Gastrocnemius medialis (tissue), 4 donors: ENCODE data around the gene ZNF335. TPM values are rescaled to one million over a fixed set of nuclear protein-coding genes. Genes with fewer than 3 reads are reported as not detected.
"Not testable (repeated sequence)": the region's sequence is repeated elsewhere in the genome, so short reads cannot be mapped to it uniquely, and the experiment has no call there.

ENCODE experiments used
- ATAC-seq, 2 donors: fragments of 150-250 bp; one replicate each; pipeline ENCODE4 v1.9.1; 2016
- DNase-seq, 2 donors: peaks; one replicate each; pipeline ENCODE4 v3.0.0-alpha.2; 2019
- H3K27ac ChIP-seq, 4 donors: fragments of 200-600 bp; sonication (generic); 1 replicate in 1 of 4; 2 replicates in 3 of 4; pipeline ENCODE4 v1.5.1; 2016 to 2018; ENCODE audit warnings: mild to moderate bottlenecking in 2 of 4, moderate library complexity in 1 of 4
- H3K27me3 ChIP-seq, 3 donors: fragments of 200-600 bp; sonication (generic) in 2 of 3; 1 replicate in 1 of 3; 2 replicates in 2 of 3; pipeline versions ENCODE4 v1.5.1 to v1.6.0; 2016 to 2019; ENCODE audit warnings: mild to moderate bottlenecking in 1 of 3, moderate library complexity in 1 of 3
- H3K36me3 ChIP-seq, 2 donors: fragments of 200-600 bp; sonication (generic) in 1 of 2; one replicate each; pipeline ENCODE4 v1.5.1; 2017 to 2018
- H3K4me1 ChIP-seq, 2 donors: fragments of 200-600 bp; sonication (generic) in 1 of 2; one replicate each; pipeline ENCODE4 v1.5.1; 2016 to 2017; ENCODE audit warnings: mild to moderate bottlenecking in 2 of 2
- H3K4me3 ChIP-seq, 4 donors: fragments of 200-600 bp; sonication (generic) in 3 of 4; 1 replicate in 1 of 4; 2 replicates in 3 of 4; pipeline ENCODE4 v1.5.1; 2016 to 2019; ENCODE audit warnings: mild to moderate bottlenecking in 2 of 4
- H3K9me3 ChIP-seq, 3 donors: fragments of 200-600 bp; sonication (generic) in 2 of 3; 1 replicate in 1 of 3; 2 replicates in 2 of 3; pipeline ENCODE4 v1.5.1; 2016 to 2019
- CTCF ChIP-seq, 5 experiments: fragments of 450-650 bp in 3 of 5; fragments of 200-600 bp in 2 of 5; sonication (generic) in 2 of 5; IDR thresholded peaks in 4 of 5; conservative IDR thresholded peaks in 1 of 5; 1 replicate in 4 of 5; 2 replicates in 1 of 5; pipeline ENCODE4 v1.5.1; 2016 to 2019; ENCODE audit warnings: antibody characterized with exemption in 5 of 5, mild to moderate bottlenecking in 3 of 5, moderate library complexity in 3 of 5
- POLR2A ChIP-seq, 2 donors: fragments of 450-650 bp; IDR thresholded peaks; one replicate each; pipeline ENCODE4 v1.6.1; 2017; ENCODE audit warnings: antibody characterized with exemption in 2 of 2, mild to moderate bottlenecking in 2 of 2, moderate library complexity in 2 of 2
- in situ Hi-C, 4 donors: fragments of 200-750 bp; cut with MboI; loops; one replicate each; pipeline versions ENCODE4 v1.15.0 to v1.8.0; 2017; ENCODE audit warnings: low sequenced_read_pairs in 4 of 4
- intact Hi-C: fragments of 100-400 bp; cut with DNase I; formaldehyde crosslinking; loops from one replicate; pipeline ENCODE4 v1.15.1; 2023; ENCODE audit warnings: low total_unique reads
- total RNA-seq, 4 donors: library from RNA; depleted of rRNA; stranded (reverse); fragments of >200 nt; gene quantifications; one replicate each; pipeline versions ENCODE4 v1.1.0 to v1.2.3, GENCODE V29; 2016

Gene ZNF335
- total RNA-seq, 4 donors from 2014 or later, result 8.3 to 19.1 (median 12.7) TPM

DNA sequence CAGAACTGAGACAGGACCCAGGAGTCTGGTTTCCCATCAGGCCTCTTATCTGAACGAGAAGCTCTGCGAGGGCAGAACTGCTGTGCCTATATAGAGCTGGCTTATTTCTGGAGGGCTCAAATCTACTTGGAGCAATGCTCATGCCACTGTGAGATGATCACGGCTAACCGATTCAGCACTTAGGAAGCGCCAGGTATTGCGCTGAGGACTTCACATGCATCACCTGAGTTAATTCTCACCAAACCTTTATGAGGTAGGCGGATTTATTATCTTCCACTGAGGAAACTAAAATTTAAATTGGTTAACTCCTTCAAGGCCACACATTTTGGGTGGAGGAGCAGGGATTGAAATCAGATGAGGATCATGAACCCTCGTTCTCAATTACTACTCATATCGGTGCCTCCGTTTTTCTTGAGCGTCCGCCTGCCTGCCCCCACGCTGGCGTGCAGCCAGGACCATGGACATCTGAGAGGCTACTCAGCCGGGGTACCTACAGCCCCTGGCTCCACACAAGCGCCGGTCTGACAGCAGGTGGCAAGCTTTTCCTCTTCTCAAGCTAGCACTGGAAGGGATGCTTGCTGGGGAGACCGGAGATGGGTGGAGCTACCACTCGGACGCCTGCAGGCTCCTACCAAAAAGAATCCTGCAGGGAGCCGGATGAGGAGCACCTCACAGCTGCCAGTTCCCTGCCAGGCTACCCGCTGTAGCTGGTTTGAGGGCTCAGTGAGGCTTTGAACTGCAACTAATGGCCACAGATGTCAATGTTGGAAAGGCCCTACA lies 38.5 kb downstream of the ZNF335 start:
- Histone ChIP-seq H3K9me3 (no peaks in the 10 kb centered on the region), H3K4me1 (peaks cover 21 to 25% of the 10 kb centered on the region in 2 donors), H3K27me3 (no peaks in the 10 kb centered on the region), H3K36me3 (peaks cover 0 to 15% of the 10 kb centered on the region in 2 donors), H3K27ac (peak overlapping the region; percentile 97 to 100 (median 100)), H3K4me3 (peak overlapping the region; percentile 83 to 99 (median 98))
- ATAC-seq (peak; percentile 15 to 23), DNase-seq (peak; percentile 36 to 69)
- intact Hi-C loops, result loop anchor here (1.0 to 5.0 kb wide), 6 partner anchors 39 to 154 kb away; partner anchors contain the start of genes CTSA, DNTTIP1, NCOA5 and NEURL2
- in situ Hi-C loops, result no loop called here
- TF ChIP-seq POLR2A (IDR thresholded peaks at IDR 0.05) (no peak), CTCF (IDR thresholded peaks at IDR 0.05 in 4 of 5, conservative IDR thresholded peaks at IDR 0.05 in 1 of 5) (peak in 4 of 5 experiments; percentile 19 to 49 (median 24))

DNA sequence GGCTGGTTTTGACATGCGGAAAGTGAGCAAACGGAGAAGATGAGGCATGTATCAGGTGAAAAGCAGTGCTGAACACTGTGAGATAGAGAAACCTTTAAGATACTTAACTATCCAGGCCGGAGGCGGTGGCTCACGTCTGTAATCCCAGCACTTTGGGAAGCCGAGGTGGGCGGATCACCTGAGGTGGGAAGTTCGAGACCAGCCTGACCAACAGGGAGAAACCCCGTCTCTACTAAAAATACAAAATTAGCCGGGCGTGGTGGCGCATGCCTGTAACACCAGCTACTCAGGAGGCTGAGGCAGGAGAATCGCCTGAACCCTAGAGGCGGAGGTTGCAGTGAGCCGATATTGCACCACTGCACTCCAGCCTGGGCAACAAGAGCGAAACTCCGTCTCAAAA lies 40.3 kb downstream of the ZNF335 start:
- H3K27me3 ChIP-seq, in situ Hi-C loops, H3K36me3 ChIP-seq, H3K27ac ChIP-seq, H3K9me3 ChIP-seq, H3K4me3 ChIP-seq, ATAC-seq, DNase-seq: not testable (repeated sequence)
- H3K4me1 ChIP-seq, result peaks cover 18 to 20% of the 10 kb centered on the region in 2 donors
- intact Hi-C loops, result loop anchor here (5.0 kb wide), 1 partner anchor 156 kb away; the partner anchor contains the start of gene NCOA5

- in situ Hi-C loops, result no loop called here
Measured at GRCh38 chr20:45927071-45927878, 44.7 kb downstream of the ZNF335 start.

DNA sequence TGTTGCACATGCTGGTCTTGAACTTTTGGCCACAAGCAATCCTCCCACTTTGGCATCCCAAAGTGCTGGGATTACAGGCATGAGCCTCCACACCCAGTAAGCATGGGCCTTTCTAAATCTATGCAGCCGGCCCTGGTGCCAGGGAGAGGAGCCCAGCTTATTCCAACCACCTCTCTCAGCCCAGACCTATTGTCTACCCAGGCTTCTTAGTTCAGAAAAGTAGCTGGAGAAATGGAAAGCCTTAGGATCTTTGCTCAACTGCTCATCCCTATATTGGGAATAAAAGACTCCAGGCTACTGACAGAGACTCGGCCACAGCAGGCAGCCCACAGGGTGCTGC lies 45.3 kb downstream of the ZNF335 start:
- DNase-seq (no peak), ATAC-seq (no peak)
- no peak overlapping the region for H3K4me3 ChIP-seq
- H3K27ac ChIP-seq, result no peak overlapping the region
- no peaks in the 10 kb centered on the region for H3K9me3 ChIP-seq
- no peaks in the 10 kb centered on the region for H3K27me3 ChIP-seq
- no peaks in the 10 kb centered on the region for H3K36me3 ChIP-seq
- in situ Hi-C loops (no loop called here), intact Hi-C loops (no loop called here)
- no peak for TF ChIP-seq POLR2A (IDR thresholded peaks at IDR 0.05)
- TF ChIP-seq CTCF (IDR thresholded peaks at IDR 0.05 in 4 of 5, conservative IDR thresholded peaks at IDR 0.05 in 1 of 5), result no peak
- H3K4me1 ChIP-seq, result peaks cover 11 to 20% of the 10 kb centered on the region in 2 donors

More at GRCh38 chr20:45927071-45927878, 44.7 kb downstream of the ZNF335 start:
- no peak for TF ChIP-seq POLR2A (IDR thresholded peaks at IDR 0.05)
- no peak for TF ChIP-seq CTCF (IDR thresholded peaks at IDR 0.05 in 4 of 5, conservative IDR thresholded peaks at IDR 0.05 in 1 of 5)
- H3K36me3 ChIP-seq, result no peaks in the 10 kb centered on the region
- H3K27me3 ChIP-seq, result no peaks in the 10 kb centered on the region
- ATAC-seq (no peak), DNase-seq (no peak)
- no peak overlapping the region for H3K4me3 ChIP-seq
- H3K4me1 ChIP-seq, result peaks cover 11 to 17% of the 10 kb centered on the region in 2 donors
- H3K9me3 ChIP-seq, result no peaks in the 10 kb centered on the region
- H3K27ac ChIP-seq, result no peak overlapping the region
- intact Hi-C loops, result no loop called here
